GM18520 (cell line): ENCODE results near the gene FRK.
"Not testable (repeated sequence)": the region's sequence is repeated elsewhere in the genome, so short reads cannot be mapped to it uniquely, and the experiment has no call there.

Experiments
- ATAC-seq: cut with Tn5 transposase; IDR thresholded peaks from one replicate; pipeline ENCODE4 v1.9.1; 2021; ENCODE audit not compliant: unreplicated experiment

The FRK gene, protein sequence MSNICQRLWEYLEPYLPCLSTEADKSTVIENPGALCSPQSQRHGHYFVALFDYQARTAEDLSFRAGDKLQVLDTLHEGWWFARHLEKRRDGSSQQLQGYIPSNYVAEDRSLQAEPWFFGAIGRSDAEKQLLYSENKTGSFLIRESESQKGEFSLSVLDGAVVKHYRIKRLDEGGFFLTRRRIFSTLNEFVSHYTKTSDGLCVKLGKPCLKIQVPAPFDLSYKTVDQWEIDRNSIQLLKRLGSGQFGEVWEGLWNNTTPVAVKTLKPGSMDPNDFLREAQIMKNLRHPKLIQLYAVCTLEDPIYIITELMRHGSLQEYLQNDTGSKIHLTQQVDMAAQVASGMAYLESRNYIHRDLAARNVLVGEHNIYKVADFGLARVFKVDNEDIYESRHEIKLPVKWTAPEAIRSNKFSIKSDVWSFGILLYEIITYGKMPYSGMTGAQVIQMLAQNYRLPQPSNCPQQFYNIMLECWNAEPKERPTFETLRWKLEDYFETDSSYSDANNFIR

DNA sequence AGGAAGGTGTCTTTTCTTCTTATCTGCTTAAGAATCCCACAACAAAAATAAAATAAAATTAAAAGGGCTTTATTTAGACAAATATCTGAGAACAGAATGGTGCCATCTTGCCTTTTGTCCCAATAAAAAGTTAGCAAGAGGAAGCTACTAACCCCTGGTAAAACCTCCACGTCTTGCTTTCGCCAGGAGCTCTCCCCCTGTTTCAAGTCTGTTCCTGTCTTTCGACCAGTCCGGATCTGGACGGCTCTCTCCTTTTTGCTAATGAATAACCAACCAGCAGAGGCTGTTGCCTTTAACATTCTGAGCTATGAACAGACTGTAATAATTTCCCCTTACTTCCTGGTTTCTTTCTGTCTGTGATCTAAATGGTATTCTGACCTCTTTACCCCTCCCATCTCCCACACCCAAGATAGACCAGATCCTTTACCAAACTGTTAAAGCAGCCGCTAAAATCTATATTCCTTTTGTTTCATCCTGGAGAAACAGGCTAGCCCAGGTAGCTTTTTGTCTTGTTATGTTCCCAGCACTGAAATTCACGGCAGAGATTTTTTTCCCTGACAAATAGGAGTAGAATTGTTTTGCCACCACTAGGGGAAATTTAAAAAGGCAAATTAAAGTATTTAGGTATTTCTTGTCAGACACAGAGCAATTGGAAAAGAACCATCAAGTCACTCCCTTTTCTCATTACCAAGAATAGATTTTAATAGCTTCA lies at the start of gene FRK:
FRK (minus strand) TSS at position 320 of the 712 bp plus-strand sequence. CDS start 580 bp downstream, outside the sequence.
- peak; percentile 26 for ATAC-seq

DNA sequence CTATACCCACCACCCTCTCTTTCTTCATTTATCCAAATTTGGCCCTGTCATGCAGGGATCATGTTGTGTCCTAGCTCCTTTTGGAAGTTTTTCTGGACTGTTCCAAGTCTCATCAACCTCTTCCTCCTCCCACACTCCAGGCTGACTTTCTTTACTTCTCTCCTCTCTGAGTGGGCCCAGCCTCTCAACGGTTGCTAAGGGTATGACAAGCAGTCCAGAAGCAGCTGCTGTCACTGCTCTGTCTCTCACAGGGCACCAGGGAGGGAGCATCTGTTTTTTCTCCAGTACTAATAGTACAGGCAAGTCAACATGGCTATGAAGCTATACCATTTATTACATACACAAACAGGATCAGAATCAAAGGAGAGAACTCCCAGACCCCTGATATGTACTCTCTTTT lies 48.1 kb upstream of the FRK start:
- no peak for ATAC-seq

DNA sequence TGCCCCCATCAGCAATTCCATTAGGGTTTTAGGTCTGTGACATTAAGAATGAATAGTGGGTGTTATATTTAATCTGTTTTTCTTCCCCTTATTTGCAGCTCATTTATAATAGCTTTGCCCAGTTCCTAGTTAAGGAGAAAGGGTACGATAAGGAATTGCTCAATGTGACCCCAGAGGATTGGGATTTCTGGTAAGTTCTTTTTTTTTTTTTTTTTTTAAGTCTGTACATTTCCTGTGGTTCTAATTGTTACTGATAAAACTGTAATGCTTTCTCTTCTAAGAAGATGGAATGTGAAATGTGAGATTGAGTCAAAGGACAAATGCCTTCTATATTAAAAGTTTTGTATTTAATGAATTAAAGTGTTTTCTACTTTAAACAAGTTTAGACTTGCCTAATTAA lies 45.5 kb upstream of the FRK start:
- ATAC-seq = no peak

DNA sequence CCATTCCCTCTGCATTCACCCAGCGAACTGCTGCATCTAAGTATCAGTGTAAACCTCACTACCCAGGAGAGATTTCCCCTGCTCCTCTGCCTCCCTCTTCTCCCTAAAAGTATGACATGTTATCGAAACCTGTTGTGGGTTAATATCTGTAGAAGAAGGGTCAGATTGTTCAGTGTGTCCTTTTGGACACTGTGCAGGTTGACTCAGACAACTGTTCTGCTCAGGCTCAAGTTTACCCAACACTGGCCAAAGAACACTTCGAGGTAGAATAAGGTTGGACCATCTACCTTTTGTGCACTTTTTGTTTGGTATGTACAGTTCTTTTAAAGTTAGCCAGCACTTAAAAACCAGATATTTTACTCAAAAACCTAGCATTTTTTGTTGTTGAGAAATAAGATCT lies 44.6 kb upstream of the FRK start:
- ATAC-seq = no peak

DNA sequence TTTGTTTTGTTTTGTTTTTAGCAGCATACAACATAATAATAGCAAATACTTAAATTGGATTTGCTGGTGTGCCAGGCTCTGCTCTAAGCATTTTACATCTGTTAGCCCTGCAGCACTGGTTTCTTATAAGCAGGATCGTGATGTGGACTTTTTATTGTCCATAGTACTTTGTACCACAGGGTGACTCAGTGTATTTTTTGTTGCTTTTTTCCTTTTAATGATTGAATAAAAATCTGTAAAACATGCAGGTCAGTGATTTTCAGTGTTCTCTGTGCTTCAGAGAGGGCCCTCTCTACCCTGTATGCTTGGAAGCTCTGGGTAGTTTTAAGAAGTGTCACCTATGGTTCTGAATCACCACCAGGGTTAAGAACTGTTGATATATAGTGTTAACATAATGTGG lies 43.9 kb upstream of the FRK start:
- no peak for ATAC-seq

DNA sequence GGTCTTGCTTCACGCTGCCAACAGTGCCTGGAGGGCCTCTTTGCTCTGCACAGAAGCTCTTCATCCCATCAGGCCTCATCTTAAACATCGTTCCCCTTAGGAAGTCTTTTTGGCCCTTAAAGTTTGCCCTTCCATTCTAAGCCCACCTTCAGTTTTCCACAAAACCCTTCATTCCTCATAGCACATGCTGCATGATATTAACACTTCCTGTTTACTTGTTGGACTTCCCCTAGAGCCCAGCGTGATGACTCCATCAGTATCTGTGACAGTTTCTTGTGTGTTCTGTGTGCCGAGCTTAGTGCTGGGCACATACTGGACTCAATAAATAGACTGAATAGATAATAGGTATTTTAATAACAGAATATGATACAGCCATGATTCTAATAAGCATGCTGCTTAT lies 42.2 kb upstream of the FRK start:
- ATAC-seq = no peak

DNA sequence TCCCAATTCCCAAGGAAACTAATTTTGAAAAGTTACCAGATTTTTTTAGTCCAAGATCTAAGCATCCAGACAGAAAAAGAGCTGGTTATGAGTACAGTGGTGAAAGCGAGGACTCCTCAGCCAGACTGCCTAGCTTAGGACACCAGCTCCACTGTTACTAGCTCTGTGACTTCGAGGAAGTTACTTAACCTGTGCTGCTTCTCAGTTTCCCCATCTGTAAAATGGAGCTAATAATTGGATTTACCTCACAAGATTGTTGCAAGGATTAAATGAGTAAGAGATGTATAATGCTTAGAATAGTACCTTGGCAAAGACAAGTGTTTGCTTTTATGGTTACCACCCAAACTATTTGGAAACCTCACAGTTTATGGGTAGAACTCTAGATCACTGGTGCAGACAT lies 41.1 kb upstream of the FRK start:
- no peak for ATAC-seq

DNA sequence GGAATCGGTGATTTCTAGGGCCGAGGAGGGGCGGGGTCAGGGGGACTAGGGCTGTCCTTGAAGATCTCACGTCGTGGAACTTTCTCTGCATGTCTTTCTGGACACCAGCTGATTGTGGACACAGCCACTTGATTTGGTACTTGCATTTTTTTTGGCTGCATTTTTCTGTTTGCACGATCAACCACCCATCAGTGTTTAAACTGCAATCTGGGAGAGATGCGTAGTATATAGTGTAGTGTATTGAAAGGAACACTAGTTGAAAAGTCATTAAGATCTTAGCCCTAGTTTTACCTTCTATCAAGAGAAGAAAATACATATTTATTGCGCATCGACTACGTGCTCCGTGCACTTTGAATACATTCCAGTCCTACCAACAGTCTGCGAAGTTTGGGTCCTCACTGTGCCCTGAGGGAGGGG lies 40.6 kb upstream of the FRK start:
- no peak for ATAC-seq

DNA sequence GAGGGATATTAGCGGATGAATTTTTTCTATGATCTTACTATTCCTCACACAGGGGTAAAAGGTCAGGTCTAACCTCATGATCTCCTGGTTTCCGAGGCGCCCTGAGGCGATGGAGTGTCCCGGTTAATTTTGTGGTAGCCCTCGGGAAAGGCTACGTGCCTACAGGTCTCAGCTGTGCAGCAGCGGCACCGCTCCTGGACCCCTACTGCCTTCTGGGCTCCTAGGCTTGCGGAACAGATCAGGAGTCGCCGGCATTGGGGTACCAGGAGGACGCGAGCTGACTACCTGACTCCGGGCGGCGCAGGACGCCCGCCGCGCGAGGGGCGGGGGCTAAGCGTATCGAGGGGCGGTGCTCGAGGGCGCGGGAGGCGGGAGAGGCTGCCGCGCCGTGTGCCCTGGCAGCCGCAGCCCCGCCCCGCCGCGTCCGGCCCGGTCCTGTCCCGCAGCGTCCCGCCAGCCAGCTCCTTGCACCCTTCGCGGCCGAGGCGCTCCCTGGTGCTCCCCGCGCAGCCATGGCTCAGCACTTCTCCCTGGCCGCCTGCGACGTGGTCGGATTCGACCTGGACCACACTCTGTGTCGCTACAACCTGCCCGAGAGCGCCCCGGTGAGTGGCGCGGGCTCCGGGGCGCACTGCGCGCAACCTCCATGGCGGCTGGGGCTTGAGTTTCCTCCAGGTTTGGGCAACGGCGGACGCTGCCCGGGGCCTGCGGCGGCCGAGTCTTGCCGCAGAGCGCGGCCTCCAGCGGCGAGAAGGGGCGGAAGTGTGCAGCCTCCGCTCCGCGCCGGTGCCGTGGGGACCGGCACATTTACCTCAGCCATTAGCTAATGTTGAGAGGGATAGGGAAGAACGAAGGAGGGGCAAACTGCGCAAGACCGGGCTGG lies 40.0 kb upstream of the FRK start, which contains the start of gene NT5DC1:
NT5DC1 (plus strand) TSS at position 435 of the 883 bp plus-strand sequence; CDS start at position 513, 78 bp downstream.
- peak; percentile 80 for ATAC-seq

DNA sequence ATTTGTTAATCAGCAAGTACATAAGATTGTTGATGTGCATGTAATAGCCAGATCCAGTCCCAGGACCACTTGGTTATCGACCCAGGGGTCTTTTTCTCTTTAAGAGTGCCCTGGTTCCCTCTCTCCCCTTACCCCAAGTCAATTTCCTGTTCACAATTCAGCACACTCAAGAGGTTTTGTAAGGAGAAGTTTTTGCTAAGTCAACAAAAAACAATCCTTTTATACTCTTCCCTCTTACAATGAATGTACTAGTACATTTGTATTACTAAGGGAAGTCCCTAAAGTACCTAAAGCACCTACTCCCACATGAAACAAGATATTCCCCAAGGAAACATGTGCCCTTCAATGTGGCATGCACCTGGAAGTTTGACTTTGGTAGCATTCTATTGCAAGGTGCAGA lies 38.3 kb upstream of the FRK start:
- no peak for ATAC-seq

DNA sequence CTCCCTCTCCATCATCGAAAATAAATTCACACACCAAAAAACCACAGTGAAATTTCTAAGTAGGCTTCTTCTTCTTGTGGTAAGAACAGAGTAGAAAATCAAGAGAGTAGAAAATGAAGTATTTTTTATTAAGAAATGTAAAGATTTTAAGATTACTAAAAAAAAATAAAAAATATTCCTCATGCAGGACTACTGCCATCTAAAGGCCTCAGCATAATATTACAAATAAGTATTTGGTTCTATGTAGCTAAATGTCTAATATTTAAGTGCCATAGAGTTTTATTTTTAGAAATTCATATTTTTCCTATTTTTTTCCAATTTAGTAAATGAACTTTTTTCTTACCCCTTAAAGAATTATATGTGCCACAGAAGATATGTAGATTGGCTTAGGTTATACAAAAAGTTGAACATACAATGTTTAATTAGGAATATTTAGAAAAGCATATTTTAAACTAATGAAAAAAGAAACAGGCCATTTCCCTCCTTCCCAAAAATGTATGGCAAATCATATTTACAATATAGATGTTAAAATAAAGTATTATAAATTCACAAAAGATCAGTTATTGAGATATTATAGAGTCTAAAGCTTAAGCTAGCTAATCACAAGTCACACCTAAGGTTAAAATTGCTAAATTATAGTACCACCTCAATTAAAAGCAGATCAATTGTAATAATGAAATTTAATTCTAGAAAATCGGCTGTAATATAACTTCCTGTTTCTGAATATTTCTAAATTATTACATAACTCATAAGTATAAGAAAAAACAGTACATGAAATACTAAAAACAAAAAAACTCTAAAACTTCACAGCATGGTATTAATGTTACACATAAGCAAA lies 36.5 kb upstream of the FRK start:
- no peak for ATAC-seq

DNA sequence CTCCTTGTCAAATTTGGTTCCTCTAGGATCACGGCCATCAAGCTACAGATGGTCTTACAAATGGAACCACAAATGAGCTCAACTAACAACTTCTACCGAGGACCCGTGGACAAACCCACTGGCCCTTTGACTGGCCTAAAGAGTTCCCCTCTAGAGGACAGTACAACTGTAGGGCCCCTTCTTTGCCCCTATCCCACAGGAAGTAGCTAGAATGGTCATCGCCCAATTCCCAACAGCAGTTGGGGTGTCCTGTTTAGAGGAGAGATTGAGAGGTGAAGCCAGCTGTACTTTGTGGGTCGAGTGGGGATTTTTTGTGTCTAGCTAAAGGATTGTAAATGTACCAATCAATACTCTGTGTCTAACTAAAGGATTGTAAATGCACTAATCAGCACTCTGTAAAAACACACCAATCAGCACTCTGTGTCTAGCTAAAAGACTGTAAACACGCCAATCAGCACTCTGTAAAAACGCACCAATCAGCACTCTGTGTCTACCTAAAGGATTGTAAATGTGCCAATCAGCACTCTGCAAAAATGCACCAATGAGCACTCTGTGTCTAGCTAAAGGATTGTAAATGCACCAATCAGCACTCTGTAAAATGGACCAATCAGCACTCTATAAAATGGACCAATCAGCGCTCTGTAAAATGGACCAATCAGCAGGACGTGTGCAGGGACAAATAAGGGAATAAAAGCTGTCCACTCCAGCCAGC lies 35.5 kb upstream of the FRK start:
- ATAC-seq = not testable (repeated sequence)

DNA sequence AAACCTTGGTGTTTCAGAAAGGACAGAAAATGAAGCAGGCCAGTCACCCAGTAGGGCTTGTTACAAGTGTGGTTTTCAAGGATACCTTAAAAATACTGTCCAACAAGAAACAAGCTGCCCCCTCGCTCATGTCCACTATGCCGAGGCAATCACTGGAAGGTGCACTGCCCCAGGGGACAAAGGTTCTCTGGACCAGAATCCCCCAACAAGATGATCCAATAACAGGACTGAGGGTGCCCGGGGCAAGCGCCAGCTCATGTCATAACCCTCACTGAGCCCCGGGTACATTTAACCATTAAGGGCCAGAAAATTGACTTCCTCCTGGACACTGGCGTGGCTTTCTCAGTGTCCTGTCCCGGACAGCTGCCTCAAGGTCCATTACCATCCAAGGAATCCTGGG lies 33.4 kb upstream of the FRK start:
- no peak for ATAC-seq

DNA sequence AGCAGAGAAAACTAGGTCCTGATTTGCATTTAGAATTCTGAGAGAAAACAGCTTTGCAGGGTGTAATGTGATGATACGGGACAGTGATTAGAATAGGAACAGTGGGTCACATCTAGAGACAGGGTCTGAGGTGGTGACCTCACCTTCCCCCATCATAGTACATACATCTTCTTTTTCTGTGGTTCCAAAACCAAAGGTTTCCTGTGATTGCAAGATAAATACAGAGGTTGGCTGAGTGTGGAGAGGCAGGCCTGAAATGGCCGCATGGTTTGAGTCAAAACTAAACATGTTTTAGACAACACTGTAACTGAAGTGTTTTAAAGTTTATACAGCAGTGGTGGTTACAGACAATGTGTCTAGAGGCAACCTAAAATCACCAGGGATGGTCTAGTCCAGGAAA lies 29.6 kb upstream of the FRK start:
- ATAC-seq = peak; percentile 58

DNA sequence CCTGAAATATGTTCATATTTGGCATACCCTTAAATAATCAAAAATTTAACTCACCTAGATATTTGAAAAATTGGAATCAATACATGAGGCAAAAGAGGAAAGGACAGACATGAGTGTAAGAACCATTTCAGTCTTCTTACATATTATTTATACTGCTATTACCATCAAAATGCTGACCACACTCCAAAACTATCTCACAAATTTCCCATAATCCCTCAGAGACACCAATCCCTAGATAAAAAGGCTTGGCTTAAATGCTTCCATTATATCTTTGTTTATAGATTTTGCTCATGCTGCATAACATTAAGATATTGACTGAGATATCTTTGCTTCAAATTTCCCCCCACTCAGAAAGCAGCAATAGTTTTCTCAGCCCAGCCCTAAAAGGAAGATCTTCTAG lies 28.3 kb upstream of the FRK start:
- ATAC-seq = no peak

DNA sequence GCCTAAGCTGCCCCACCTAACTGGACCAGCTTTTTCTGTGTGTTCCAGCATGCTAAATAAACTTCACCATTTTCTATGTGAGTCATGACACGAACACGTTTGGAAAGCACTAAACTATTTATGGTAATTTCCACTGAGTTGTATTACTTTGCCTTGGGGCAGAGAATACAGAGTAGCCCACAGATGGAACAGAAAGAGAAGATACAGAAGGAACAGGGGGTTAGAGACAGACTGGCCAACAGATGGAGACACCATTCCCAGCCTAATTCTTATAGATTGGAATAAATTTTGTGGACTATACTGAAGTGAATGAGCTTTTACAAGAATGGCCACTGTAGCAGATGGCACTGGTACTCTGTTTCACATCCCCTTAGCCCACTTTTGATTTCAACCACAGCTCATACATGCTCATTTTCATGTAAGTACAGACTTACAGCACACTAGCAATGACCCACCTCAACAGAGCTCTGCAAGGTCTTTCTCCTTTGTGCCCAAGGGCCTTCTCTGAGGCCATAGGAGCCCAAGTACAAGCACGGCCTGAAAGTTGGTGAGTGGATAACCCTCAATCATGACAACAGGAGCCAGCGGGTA lies 26.8 kb upstream of the FRK start:
- ATAC-seq = peak; percentile 90

DNA sequence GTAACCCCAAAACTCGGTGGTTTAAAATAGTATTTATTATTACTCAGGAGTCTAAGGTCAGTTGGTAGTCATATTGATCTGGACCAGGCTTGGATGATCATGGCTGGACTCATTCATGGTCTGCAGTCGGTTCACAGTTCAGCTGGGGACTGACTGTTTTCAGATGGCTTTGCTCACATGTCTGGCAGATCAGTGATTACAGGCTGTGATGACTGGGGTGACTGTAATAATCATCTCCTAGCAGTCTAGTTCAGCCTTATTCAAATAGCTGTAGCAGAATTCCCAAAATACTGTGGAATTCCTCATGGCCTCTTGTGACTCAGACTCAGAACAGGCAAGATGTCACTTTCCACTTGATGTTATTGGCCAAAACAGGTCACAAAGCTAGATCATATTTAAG lies 23.6 kb upstream of the FRK start:
- ATAC-seq = no peak

DNA sequence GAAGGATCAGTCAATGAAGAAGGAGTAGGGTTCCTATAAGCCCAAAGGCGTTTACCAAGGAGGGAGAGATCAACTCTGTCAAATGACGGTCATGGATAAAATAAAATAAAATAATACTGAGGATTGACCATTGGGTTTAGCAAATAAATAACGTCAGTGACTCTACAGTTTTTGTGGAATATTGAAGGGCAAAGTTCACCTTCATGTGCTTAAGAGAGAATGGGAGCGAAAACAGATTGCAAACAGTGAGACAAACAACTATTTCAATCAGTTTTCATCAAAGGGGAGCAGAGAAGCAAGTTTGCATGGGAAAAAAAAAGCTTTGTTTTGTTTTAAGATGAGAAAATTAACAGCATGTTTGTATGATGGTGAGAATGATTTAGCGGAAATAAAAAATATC lies 22.4 kb upstream of the FRK start:
- ATAC-seq = no peak

DNA sequence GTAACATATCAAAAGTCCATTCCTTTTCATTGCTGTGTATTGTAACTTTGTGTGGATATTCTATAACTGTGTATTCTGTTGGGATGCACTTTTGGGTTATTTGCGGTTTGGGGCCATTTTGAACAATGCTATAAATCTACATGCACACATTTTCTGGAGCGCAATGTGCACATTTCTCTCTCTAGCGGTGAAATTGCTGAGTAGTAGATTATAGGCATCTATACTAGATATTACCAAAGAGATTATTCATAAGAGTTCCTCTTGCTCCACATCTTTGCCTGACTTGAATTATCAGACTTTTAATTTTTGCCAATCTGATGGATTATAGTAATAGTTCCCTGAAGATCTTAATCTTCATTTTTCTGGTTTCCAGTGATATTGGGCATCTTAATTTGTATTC lies 18.3 kb upstream of the FRK start:
- no peak for ATAC-seq
